Pons (tissue), 1 donor: Measurements from ENCODE around the gene RASL12.
"Not testable (repeated sequence)": the region's sequence is repeated elsewhere in the genome, so short reads cannot be mapped to it uniquely, and the experiment has no call there.

Source experiments
- DNase-seq: peaks from one replicate; pipeline ENCODE4 v3.0.0-alpha.2; 2016; ENCODE audit warnings: low spot score

Gene RASL12

GRCh38 chr15:65075607-65076395, 8.0 kb upstream of the RASL12 start:
- not testable (repeated sequence) for DNase-seq

- not testable (repeated sequence) for DNase-seq
Observed at GRCh38 chr15:65074946-65075345, 7.2 kb upstream of the RASL12 start.

- no peak for DNase-seq
Observed at GRCh38 chr15:65072617-65073016, 4.8 kb upstream of the RASL12 start.

GRCh38 chr15:65072027-65072426, 4.2 kb upstream of the RASL12 start:
- no peak for DNase-seq

GRCh38 chr15:65071381-65071811, 3.6 kb upstream of the RASL12 start:
- no peak for DNase-seq

- DNase-seq: no peak
Observed at GRCh38 chr15:65069779-65070546, 2.2 kb upstream of the RASL12 start.

- DNase-seq: no peak
Observed at GRCh38 chr15:65069179-65069578, 1.4 kb upstream of the RASL12 start.

- no peak for DNase-seq
Observed at GRCh38 chr15:65068403-65068788, 605 bp upstream of the RASL12 start.

- no peak for DNase-seq
Observed at GRCh38 chr15:65067317-65067644, 510 bp downstream of the RASL12 start.

- DNase-seq: no peak
Observed at GRCh38 chr15:65066635-65067316, 1.0 kb downstream of the RASL12 start.

- no peak for DNase-seq
Observed at GRCh38 chr15:65066001-65066634, 1.7 kb downstream of the RASL12 start.

- no peak for DNase-seq
Observed at GRCh38 chr15:65062726-65063125, 5.1 kb downstream of the RASL12 start.

- DNase-seq: no peak
Observed at GRCh38 chr15:65062061-65062460, 5.7 kb downstream of the RASL12 start.

GRCh38 chr15:65060641-65061397, 7.0 kb downstream of the RASL12 start:
- peak; percentile 93 for DNase-seq

- DNase-seq: no peak
Observed at GRCh38 chr15:65059931-65060596, 7.7 kb downstream of the RASL12 start.

GRCh38 chr15:65059369-65059750, 8.4 kb downstream of the RASL12 start:
- DNase-seq: no peak

- DNase-seq: peak; percentile 75
Observed at GRCh38 chr15:65058394-65059368, 9.1 kb downstream of the RASL12 start.

- no peak for DNase-seq
Observed at GRCh38 chr15:65057549-65057940, 10.2 kb downstream of the RASL12 start.

- DNase-seq: no peak
Observed at GRCh38 chr15:65056868-65057548, 10.8 kb downstream of the RASL12 start.
